SK-N-SH (cell line): Measurements from ENCODE around the gene COPS3. TPM values are rescaled to one million over a fixed set of nuclear protein-coding genes. Genes with fewer than 3 reads are reported as not detected.
A peak's percentile ranks its signal among the peaks of the same experiment; 100 is the strongest.

ENCODE experiments used
- CTCF ChIA-PET: fragments of 300-600, 350-600 bp; formaldehyde crosslinking; extraction: SDS; loops from one replicate; lab custom pipeline; 2021; lab: Yijun Ruan, JAX
- POLR2A ChIA-PET: fragments of 350-600 bp; sonication (Branson Sonifier 250); formaldehyde crosslinking; extraction: SDS; loops from one replicate; lab custom pipeline; 2020; ENCODE audit warnings: antibody characterized with exemption, inconsistent platforms; lab: Yijun Ruan, JAX
- DNase-seq: peaks from one replicate; pipeline ENCODE4 v3.0.0; 2012
- H2AFZ ChIP-seq: fragments of 200-600 bp; sonication (generic); 2 replicates; pipeline ENCODE4 v1.8.1; 2016; ENCODE audit warnings: antibody characterized with exemption, mild to moderate bottlenecking, low read depth
- H3F3A ChIP-seq: fragments of 200-600 bp; sonication (generic); replicated peaks from 2 replicates; pipeline ENCODE3; 2016; ENCODE audit warnings: antibody characterized with exemption, mild to moderate bottlenecking; ENCODE audit not compliant: insufficient read depth
- H3K27ac ChIP-seq, 2 experiments: fragments of 200-500 bp in 1 of 2; fragments of 200-600 bp in 1 of 2; sonication (Bioruptor generic) in 1 of 2; sonication (generic), shearing (Covaris generic) in 1 of 2; 2 replicates each; pipeline versions ENCODE4 v1.5.1 to v1.6.1; 2014 to 2016; ENCODE audit warnings: low read depth in 2 of 2, inconsistent platforms in 1 of 2, low read length in 1 of 2, mild to moderate bottlenecking in 1 of 2, mixed read lengths in 1 of 2
- H3K27me3 ChIP-seq: fragments of 200-600 bp; sonication (generic), shearing (Covaris generic); 2 replicates; pipeline ENCODE4 v1.6.1; 2016; ENCODE audit warnings: mixed run types; ENCODE audit not compliant: insufficient read depth
- H3K36me3 ChIP-seq, 2 experiments: fragments of 200-500 bp in 1 of 2; fragments of 200-600 bp in 1 of 2; sonication (Bioruptor generic) in 1 of 2; sonication (generic) in 1 of 2; replicated peaks in 1 of 2; 2 replicates each; pipeline versions ENCODE3 to v1.5.1; 2014 to 2016; ENCODE audit warnings: low read length in 1 of 2, mild to moderate bottlenecking in 1 of 2; ENCODE audit not compliant: insufficient read depth in 2 of 2, control insufficient read depth in 1 of 2
- H3K4me1 ChIP-seq, 2 experiments: fragments of 200-500 bp in 1 of 2; fragments of 200-600 bp in 1 of 2; sonication (Bioruptor generic) in 1 of 2; sonication (generic), shearing (Covaris generic) in 1 of 2; 2 replicates each; pipeline versions ENCODE4 v1.5.1 to v1.6.1; 2014 to 2016; ENCODE audit warnings: low read depth in 1 of 2, low read length in 1 of 2, mixed run types in 1 of 2; ENCODE audit not compliant: insufficient read depth in 2 of 2, control insufficient read depth in 1 of 2
- H3K4me2 ChIP-seq: fragments of 200-600 bp; sonication (generic), shearing (Covaris generic); 2 replicates; pipeline ENCODE4 v1.6.1; 2017; ENCODE audit warnings: mixed run types
- H3K4me3 ChIP-seq, 2 experiments: fragments of 200-500 bp in 1 of 2; fragments of 200-600 bp in 1 of 2; sonication (Bioruptor generic) in 1 of 2; sonication (generic), shearing (Covaris generic) in 1 of 2; 2 replicates each; pipeline versions ENCODE4 v1.5.1 to v1.8.1; 2014 to 2016; ENCODE audit warnings: low read depth in 2 of 2, inconsistent platforms in 1 of 2, low read length in 1 of 2, mild to moderate bottlenecking in 1 of 2, mixed read lengths in 1 of 2, moderate library complexity in 1 of 2
- H3K79me2 ChIP-seq: fragments of 200-600 bp; sonication (generic); 2 replicates; pipeline ENCODE4 v1.8.1; 2017; ENCODE audit warnings: mild to moderate bottlenecking; ENCODE audit not compliant: insufficient read depth
- H3K9ac ChIP-seq: fragments of 200-600 bp; sonication (generic); 2 replicates; pipeline ENCODE4 v1.6.1; 2017; ENCODE audit warnings: mixed run types
- H3K9me2 ChIP-seq: fragments of 200-600 bp; sonication (generic); 2 replicates; pipeline ENCODE4 v1.6.1; 2017; ENCODE audit warnings: mixed run types
- H3K9me3 ChIP-seq: fragments of 200-600 bp; sonication (generic); 2 replicates; pipeline ENCODE4 v1.6.1; 2017; ENCODE audit warnings: mixed run types, mild to moderate bottlenecking, moderate library complexity
- H4K20me1 ChIP-seq: fragments of 200-600 bp; sonication (generic); 2 replicates; pipeline ENCODE4 v1.6.1; 2017; ENCODE audit warnings: mild to moderate bottlenecking, mixed run types; ENCODE audit not compliant: insufficient read depth
- EP300 ChIP-seq, 2 experiments: IDR thresholded peaks; 2 replicates each; pipeline versions ENCODE4 v1.4.0 to v1.6.1; 2012; ENCODE audit warnings: borderline replicate concordance in 1 of 2, low read depth in 1 of 2, low read length in 1 of 2
- FOXJ3 ChIP-seq: sonication (generic); formaldehyde crosslinking; IDR thresholded peaks from 2 replicates; pipeline ENCODE4 v1.5.1; 2020; ENCODE audit warnings: mild to moderate bottlenecking, missing genetic modification reagents
- GABPA ChIP-seq: IDR thresholded peaks from 2 replicates; pipeline ENCODE4 v1.4.0; 2012; ENCODE audit warnings: low read depth, mild to moderate bottlenecking
- JUND ChIP-seq: IDR thresholded peaks from 2 replicates; pipeline ENCODE4 v1.4.0; 2012
- POLR2AphosphoS5 ChIP-seq: IDR thresholded peaks from 2 replicates; pipeline ENCODE4 v1.6.1; 2012; ENCODE audit warnings: low read depth, low read length
- RAD21 ChIP-seq: IDR thresholded peaks from 2 replicates; pipeline ENCODE4 v1.6.1; 2012; ENCODE audit warnings: mild to moderate bottlenecking, low read length
- SIN3A ChIP-seq: IDR thresholded peaks from 2 replicates; pipeline ENCODE4 v1.6.1; 2012; ENCODE audit warnings: low read depth, mild to moderate bottlenecking, low read length, moderate library complexity, borderline replicate concordance
- SMC3 ChIP-seq: IDR thresholded peaks from 2 replicates; pipeline ENCODE4 v1.6.1; 2012; ENCODE audit warnings: low read depth, low read length, improper control_type of control experiment
- TAF1 ChIP-seq: IDR thresholded peaks from 2 replicates; pipeline ENCODE4 v1.6.1; 2012; ENCODE audit warnings: low read depth, mild to moderate bottlenecking, low read length, moderate library complexity, borderline replicate concordance
- TCF12 ChIP-seq: IDR thresholded peaks from 2 replicates; pipeline ENCODE4 v1.4.0; 2012
- USF1 ChIP-seq: IDR thresholded peaks from 2 replicates; pipeline ENCODE4 v1.4.0; 2012; ENCODE audit warnings: low read depth, borderline replicate concordance
- USF2 ChIP-seq: fragments of 150-350 bp; IDR thresholded peaks from 2 replicates; pipeline ENCODE4 v1.6.1; 2017; ENCODE audit warnings: antibody characterized with exemption, low read length, low read depth, borderline replicate concordance
- whole genome bisulfite sequencing: methylation state at CpG from one replicate; pipeline ENCODE4 v1.1.6; 2017; ENCODE audit warnings: low lambda C conversion rate; 5-methylcytosine and 5-hydroxymethylcytosine counted together
- polyA plus RNA-seq, 3 experiments: library from polyadenylated mRNA; depleted of rRNA; stranded (reverse); fragments of >200 nt; gene quantifications; 2 replicates each; pipeline ENCODE4 v1.2.3, GENCODE V29; 2012

The COPS3 gene
- polyA plus RNA-seq, 1 of the 3 experiments (the other 2 are of a cell fraction): 64.8 TPM

GRCh38 chr17:17237026-17237799, 43.8 kb downstream of the COPS3 start, which contains the start of gene FLCN (continued):
- TF ChIP-seq FOXJ3 (CRISPR knock-in tag): no peak
- TF ChIP-seq TAF1: peak; percentile 81
- peak; percentile 94 for TF ChIP-seq POLR2AphosphoS5

- Histone ChIP-seq H3K27me3 (no peaks in the 10 kb centered on the region), H3K4me2 (peak overlapping the region; percentile 99), H3K79me2 (peaks cover 47% of the 10 kb centered on the region), H3K27ac (peak overlapping the region; percentile 87 to 96; a peak in 3 of 4 replicates), H2AFZ (peak overlapping the region; percentile 99; the same call in 1 of the 2 replicates), H3K9ac (peak overlapping the region; percentile 96), H3K4me1 (peaks cover 4 to 12% of the 10 kb centered on the region in 2 experiments; a peak in 3 of 4 replicates), H3F3A (no peaks in the 10 kb centered on the region), H4K20me1 (peaks cover 21% of the 10 kb centered on the region), H3K4me3 (peak overlapping the region; percentile 80 to 100), H3K9me2 (no peaks in the 10 kb centered on the region), H3K36me3 (peaks cover 1 to 7% of the 10 kb centered on the region in 2 experiments), H3K9me3 (no peaks in the 10 kb centered on the region)
- POLR2A ChIA-PET: interaction anchor here (1.2 to 1.3 kb wide), 2 partner anchors 29 to 149 kb away, joined by 3 to 5 read pairs; no protein-coding TSS in a partner anchor
- TF ChIP-seq TCF12: no peak
- no peak for TF ChIP-seq POLR2AphosphoS5
- TF ChIP-seq EP300 (IDR thresholded peaks at IDR 0.05; ENCODE audit: borderline replicate concordance in 1 of 2, low read depth in 1 of 2, low read length in 1 of 2): no peak
- TF ChIP-seq USF2: no peak
- no peak for TF ChIP-seq SIN3A
- TF ChIP-seq FOXJ3 (CRISPR knock-in tag): no peak
- TF ChIP-seq SMC3: no peak
- no peak for TF ChIP-seq USF1
- TF ChIP-seq RAD21: no peak
- TF ChIP-seq JUND: no peak
- no peak for TF ChIP-seq GABPA
- CTCF ChIA-PET: interaction anchor here (1.0 to 1.3 kb wide), 4 partner anchors 8 to 245 kb away, joined by 3 to 5 read pairs (median 4); no protein-coding TSS in a partner anchor
- no peak for DNase-seq
- 5% methylated on average over 18 of the region's 31 CpGs for WGBS
Observed at GRCh38 chr17:17236295-17237025, 44.6 kb downstream of the COPS3 start.
